ENCODE data around the gene LRGUK. TPM values are rescaled to one million over a fixed set of nuclear protein-coding genes. Genes with fewer than 3 reads are reported as not detected.
"Not testable (repeated sequence)": the region's sequence is repeated elsewhere in the genome, so short reads cannot be mapped to it uniquely, and the experiment has no call there.

The LRGUK gene, protein sequence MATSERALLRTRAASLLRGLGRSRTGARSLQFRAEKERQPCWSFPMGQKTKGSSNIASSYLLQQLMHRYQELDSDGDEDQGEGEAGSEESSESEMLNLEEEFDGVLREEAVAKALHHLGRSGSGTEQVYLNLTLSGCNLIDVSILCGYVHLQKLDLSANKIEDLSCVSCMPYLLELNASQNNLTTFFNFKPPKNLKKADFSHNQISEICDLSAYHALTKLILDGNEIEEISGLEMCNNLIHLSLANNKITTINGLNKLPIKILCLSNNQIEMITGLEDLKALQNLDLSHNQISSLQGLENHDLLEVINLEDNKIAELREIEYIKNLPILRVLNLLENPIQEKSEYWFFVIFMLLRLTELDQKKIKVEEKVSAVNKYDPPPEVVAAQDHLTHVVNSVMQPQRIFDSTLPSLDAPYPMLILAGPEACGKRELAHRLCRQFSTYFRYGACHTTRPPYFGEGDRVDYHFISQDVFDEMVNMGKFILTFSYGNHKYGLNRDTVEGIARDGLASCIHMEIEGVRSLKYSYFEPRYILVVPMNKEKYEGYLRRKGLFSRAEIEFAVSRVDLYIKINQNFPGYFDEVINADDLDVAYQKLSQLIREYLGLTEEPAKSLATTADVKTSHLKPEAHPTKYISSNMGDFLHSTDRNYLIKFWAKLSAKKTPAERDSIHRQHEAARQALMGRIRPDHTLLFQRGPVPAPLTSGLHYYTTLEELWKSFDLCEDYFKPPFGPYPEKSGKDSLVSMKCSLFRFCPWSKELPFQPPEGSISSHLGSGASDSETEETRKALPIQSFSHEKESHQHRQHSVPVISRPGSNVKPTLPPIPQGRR
- 0.72 and 0.88 TPM in 2 replicates for total RNA-seq

DNA sequence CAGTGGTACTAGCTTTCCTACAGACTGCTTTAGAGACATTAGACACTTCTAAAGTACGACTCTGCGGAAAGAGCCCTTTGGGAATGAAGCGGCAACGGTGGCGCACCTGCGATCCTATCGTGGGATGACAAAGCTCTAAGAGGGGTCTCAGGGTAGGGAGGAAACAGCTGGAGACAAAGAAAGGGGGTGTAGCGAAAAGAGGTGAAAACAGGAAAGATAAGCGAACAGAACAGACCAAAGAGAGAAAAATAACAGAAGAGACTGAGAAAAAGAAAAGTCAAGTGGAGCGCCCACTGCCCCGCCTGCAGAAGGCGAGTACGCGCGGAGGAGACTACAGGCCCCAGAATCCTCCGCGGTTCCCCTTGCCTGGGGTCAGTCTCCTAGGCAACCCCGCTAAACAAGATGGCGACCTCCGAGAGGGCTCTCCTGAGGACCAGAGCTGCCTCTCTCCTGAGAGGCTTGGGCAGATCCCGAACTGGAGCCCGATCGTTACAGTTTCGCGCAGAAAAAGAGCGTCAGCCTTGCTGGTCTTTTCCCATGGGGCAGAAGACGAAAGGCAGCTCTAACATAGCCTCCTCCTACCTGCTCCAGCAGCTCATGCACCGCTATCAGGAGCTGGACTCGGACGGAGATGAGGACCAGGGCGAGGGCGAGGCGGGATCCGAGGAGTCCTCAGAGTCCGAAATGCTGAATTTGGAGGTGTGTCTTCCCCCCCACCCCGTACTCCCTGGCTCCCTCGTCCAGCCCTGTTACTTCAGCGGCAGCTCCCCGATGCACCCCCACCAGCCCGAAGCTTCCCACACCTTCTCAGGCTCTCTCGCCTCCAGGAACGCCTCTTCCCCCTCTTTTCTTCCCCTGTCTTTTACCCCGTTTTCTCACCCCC lies at the start of gene LRGUK:
LRGUK (plus strand) TSS at position 375 of the 883 bp plus-strand sequence; CDS start at position 403, 28 bp downstream.
- H3K27ac ChIP-seq (ENCODE audit: low read depth, low read length): no peak within 1 kb of the TSS
- peak within 1 kb of the TSS; percentile 98 for H3K4me2 ChIP-seq (ENCODE audit: insufficient read depth, low read length)
- no peaks in the 10 kb centered on the region for H3K9me3 ChIP-seq (ENCODE audit: low read depth, low read length)
- peaks cover 9% of the 10 kb centered on the region for H3K27me3 ChIP-seq (ENCODE audit: insufficient read depth, low read length)
- peaks cover 8% of the 10 kb centered on the region for H3K4me1 ChIP-seq (ENCODE audit: insufficient read depth, low read length)
- peak within 1 kb of the TSS; percentile 99 for H2AFZ ChIP-seq (ENCODE audit: low read length)
- peak within 1 kb of the TSS; percentile 84 for H3K4me3 ChIP-seq (ENCODE audit: insufficient read depth, low read length)
- peak; percentile 94 for DNase-seq (ENCODE audit: insufficient read length, low spot score, missing footprints)
- TF ChIP-seq, protein P1, sequence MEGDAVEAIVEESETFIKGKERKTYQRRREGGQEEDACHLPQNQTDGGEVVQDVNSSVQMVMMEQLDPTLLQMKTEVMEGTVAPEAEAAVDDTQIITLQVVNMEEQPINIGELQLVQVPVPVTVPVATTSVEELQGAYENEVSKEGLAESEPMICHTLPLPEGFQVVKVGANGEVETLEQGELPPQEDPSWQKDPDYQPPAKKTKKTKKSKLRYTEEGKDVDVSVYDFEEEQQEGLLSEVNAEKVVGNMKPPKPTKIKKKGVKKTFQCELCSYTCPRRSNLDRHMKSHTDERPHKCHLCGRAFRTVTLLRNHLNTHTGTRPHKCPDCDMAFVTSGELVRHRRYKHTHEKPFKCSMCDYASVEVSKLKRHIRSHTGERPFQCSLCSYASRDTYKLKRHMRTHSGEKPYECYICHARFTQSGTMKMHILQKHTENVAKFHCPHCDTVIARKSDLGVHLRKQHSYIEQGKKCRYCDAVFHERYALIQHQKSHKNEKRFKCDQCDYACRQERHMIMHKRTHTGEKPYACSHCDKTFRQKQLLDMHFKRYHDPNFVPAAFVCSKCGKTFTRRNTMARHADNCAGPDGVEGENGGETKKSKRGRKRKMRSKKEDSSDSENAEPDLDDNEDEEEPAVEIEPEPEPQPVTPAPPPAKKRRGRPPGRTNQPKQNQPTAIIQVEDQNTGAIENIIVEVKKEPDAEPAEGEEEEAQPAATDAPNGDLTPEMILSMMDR (IDR thresholded peaks at IDR 0.05; ENCODE audit: extremely low read depth, low read depth, low read length): no peak
- H3K79me2 ChIP-seq (ENCODE audit: insufficient read depth, low read length): no peaks in the 10 kb centered on the region
- H4K20me1 ChIP-seq (ENCODE audit: insufficient read depth, low read length): no peaks in the 10 kb centered on the region
- no peaks in the 10 kb centered on the region for H3K36me3 ChIP-seq (ENCODE audit: insufficient read depth, low read length)

DNA sequence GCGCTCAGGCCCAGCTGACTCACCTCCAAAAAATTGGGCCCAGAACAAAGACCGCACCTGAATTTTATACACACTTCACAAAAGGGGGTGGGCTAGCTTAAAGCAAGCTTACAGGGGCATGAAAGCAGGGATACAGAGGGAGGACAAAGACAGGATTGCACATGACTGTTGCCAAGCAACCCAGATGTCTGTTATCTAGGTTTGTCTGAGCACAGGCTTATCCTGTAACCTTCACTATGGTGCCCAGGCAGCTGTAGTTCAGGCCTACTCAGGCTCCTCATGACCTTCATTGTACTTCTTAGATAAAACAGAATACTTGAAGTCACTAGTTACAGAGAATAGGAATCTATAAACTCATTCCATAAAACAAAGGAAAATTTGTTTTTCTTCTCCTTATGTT lies 49.6 kb upstream of the LRGUK start:
- not testable (repeated sequence) for H3K4me2 ChIP-seq (ENCODE audit: insufficient read depth, low read length); H3K36me3 ChIP-seq (ENCODE audit: insufficient read depth, low read length); H3K79me2 ChIP-seq (ENCODE audit: insufficient read depth, low read length); H3K4me3 ChIP-seq (ENCODE audit: insufficient read depth, low read length); DNase-seq (ENCODE audit: insufficient read length, low spot score, missing footprints); H2AFZ ChIP-seq (ENCODE audit: low read length); H3K27me3 ChIP-seq (ENCODE audit: insufficient read depth, low read length); H3K4me1 ChIP-seq (ENCODE audit: insufficient read depth, low read length); H3K27ac ChIP-seq (ENCODE audit: low read depth, low read length); H3K9me3 ChIP-seq (ENCODE audit: low read depth, low read length); H4K20me1 ChIP-seq (ENCODE audit: insufficient read depth, low read length)

DNA sequence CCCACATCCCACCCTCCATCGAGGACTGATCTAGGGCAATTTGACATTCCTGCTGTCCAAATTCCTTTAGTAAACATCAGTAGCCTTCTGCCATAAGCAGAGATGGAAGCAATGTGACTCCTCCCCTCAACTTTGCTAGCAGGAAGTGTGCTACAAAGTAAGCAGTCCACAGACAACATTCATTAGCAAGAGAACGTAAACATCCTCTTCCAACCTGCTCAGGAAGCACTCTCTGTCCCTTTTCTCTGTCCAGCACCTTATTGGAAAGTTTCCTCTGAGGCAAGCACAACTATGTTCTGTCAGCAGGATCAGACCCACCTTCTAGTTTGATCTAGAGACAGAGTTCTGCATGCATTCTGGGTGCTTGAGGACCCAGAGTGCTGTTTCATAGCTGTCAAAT lies 48.1 kb upstream of the LRGUK start:
- no peak for DNase-seq (ENCODE audit: insufficient read length, low spot score, missing footprints)
- H3K36me3 ChIP-seq (ENCODE audit: insufficient read depth, low read length): no peaks in the 10 kb centered on the region
- no peak overlapping the region for H2AFZ ChIP-seq (ENCODE audit: low read length)
- H3K4me3 ChIP-seq (ENCODE audit: insufficient read depth, low read length): no peak overlapping the region
- TF ChIP-seq, protein P1 (IDR thresholded peaks at IDR 0.05; ENCODE audit: extremely low read depth, low read depth, low read length): no peak
- H3K4me2 ChIP-seq (ENCODE audit: insufficient read depth, low read length): no peak overlapping the region
- H4K20me1 ChIP-seq (ENCODE audit: insufficient read depth, low read length): no peaks in the 10 kb centered on the region
- no peaks in the 10 kb centered on the region for H3K9me3 ChIP-seq (ENCODE audit: low read depth, low read length)
- no peak overlapping the region for H3K27ac ChIP-seq (ENCODE audit: low read depth, low read length)
- no peaks in the 10 kb centered on the region for H3K79me2 ChIP-seq (ENCODE audit: insufficient read depth, low read length)
- no peaks in the 10 kb centered on the region for H3K4me1 ChIP-seq (ENCODE audit: insufficient read depth, low read length)
- H3K27me3 ChIP-seq (ENCODE audit: insufficient read depth, low read length): no peaks in the 10 kb centered on the region

DNA sequence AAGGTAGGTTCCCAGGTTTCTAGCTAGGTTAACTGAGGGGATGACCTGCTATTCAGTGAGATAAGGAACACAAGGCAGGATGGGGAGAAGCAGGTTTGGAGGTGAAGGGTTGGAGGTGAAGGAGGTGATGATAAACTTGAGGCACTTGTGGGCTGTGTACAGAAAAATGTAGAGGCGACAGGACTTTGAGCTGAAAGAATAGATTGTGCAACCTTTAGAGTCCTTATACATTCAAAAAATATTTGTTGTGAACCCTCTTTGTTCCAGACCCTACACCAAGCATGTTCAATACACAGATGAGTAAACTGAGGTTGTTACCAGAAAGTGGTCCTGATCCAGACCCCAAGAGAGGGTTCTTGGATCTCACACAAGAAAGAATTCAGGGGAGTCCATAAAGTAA lies 45.4 kb upstream of the LRGUK start:
- H3K36me3 ChIP-seq (ENCODE audit: insufficient read depth, low read length): no peaks in the 10 kb centered on the region
- TF ChIP-seq, protein P1 (IDR thresholded peaks at IDR 0.05; ENCODE audit: extremely low read depth, low read depth, low read length): no peak
- DNase-seq (ENCODE audit: insufficient read length, low spot score, missing footprints): no peak

More for the DNA sequence above, 45.4 kb upstream of the LRGUK start:
- no peaks in the 10 kb centered on the region for H4K20me1 ChIP-seq (ENCODE audit: insufficient read depth, low read length)
- no peaks in the 10 kb centered on the region for H3K9me3 ChIP-seq (ENCODE audit: low read depth, low read length)
- no peaks in the 10 kb centered on the region for H3K79me2 ChIP-seq (ENCODE audit: insufficient read depth, low read length)
- H3K4me3 ChIP-seq (ENCODE audit: insufficient read depth, low read length): no peak overlapping the region
- H2AFZ ChIP-seq (ENCODE audit: low read length): no peak overlapping the region
- no peaks in the 10 kb centered on the region for H3K27me3 ChIP-seq (ENCODE audit: insufficient read depth, low read length)
- H3K27ac ChIP-seq (ENCODE audit: low read depth, low read length): no peak overlapping the region
- H3K4me2 ChIP-seq (ENCODE audit: insufficient read depth, low read length): no peak overlapping the region
- no peaks in the 10 kb centered on the region for H3K4me1 ChIP-seq (ENCODE audit: insufficient read depth, low read length)
